HL-60 (cell line): ENCODE results near the gene PGLYRP4.

Source experiments
- CTCF ChIP-seq: IDR thresholded peaks from one replicate; pipeline ENCODE4 v1.5.1; 2011; ENCODE audit warnings: low read length, control low read depth, inconsistent platforms; ENCODE audit not compliant: insufficient read depth
- GABPA ChIP-seq: IDR thresholded peaks from 2 replicates; pipeline ENCODE4 v1.6.1; 2012; ENCODE audit warnings: low read depth
- POLR2AphosphoS5 ChIP-seq: IDR thresholded peaks from 2 replicates; pipeline ENCODE4 v1.6.1; 2012; ENCODE audit warnings: low read depth
- REST ChIP-seq: IDR thresholded peaks from 2 replicates; pipeline ENCODE4 v1.6.1; 2012; ENCODE audit warnings: low read depth; ENCODE audit not compliant: insufficient replicate concordance
- SPI1 ChIP-seq: IDR thresholded peaks from 2 replicates; pipeline ENCODE4 v1.6.1; 2012; ENCODE audit warnings: low read depth, mild to moderate bottlenecking, borderline replicate concordance

- TF ChIP-seq CTCF = no peak
- no peak for TF ChIP-seq GABPA
- TF ChIP-seq REST = no peak
- no peak for TF ChIP-seq POLR2AphosphoS5
- no peak for TF ChIP-seq SPI1
These were observed 785 bp downstream of the PGLYRP4 start for GRCh38 chr1:153347856-153348255.
